PC-9 (cell line): ENCODE data around the gene SOS1.

ENCODE experiments used
- EZH2 ChIP-seq: fragments of 200-600 bp; sonication (generic); IDR thresholded peaks from 2 replicates; pipeline ENCODE4 v1.8.0; 2017; ENCODE audit warnings: antibody characterized with exemption, low read depth
- TF ChIP-seq, protein P1 (sequence below): fragments of 200-600 bp; sonication (generic); conservative IDR thresholded peaks from 2 replicates; pipeline ENCODE4 v1.6.1; 2017; ENCODE audit warnings: mixed run types, antibody characterized with exemption, mild to moderate bottlenecking, moderate library complexity

DNA sequence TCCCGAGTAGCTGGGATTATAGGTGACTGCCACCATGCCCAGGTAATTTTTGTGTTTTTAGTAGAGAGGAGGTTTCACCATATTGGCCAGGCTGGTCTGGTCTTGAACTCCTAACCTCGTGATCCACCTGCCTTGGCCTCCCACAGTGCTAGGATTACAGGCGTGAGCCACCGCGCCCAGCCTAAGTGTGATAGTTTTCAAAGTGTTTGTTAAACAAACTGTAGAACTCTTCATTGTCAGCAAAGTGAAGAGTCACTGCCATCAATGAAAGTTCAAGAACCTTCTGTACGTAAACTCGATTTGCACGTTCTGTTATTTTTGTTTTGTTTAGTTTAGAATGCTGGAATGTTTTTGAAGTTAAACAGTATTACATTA is 18.0 kb upstream of the SOS1 start:
- TF ChIP-seq, protein P1, sequence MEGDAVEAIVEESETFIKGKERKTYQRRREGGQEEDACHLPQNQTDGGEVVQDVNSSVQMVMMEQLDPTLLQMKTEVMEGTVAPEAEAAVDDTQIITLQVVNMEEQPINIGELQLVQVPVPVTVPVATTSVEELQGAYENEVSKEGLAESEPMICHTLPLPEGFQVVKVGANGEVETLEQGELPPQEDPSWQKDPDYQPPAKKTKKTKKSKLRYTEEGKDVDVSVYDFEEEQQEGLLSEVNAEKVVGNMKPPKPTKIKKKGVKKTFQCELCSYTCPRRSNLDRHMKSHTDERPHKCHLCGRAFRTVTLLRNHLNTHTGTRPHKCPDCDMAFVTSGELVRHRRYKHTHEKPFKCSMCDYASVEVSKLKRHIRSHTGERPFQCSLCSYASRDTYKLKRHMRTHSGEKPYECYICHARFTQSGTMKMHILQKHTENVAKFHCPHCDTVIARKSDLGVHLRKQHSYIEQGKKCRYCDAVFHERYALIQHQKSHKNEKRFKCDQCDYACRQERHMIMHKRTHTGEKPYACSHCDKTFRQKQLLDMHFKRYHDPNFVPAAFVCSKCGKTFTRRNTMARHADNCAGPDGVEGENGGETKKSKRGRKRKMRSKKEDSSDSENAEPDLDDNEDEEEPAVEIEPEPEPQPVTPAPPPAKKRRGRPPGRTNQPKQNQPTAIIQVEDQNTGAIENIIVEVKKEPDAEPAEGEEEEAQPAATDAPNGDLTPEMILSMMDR: no peak
- TF ChIP-seq EZH2: no peak
